Retina (tissue), 1 donor: ENCODE data around the gene COG2.
A peak's percentile ranks its signal among the peaks of the same experiment; 100 is the strongest.
"Not testable (repeated sequence)": the region's sequence is repeated elsewhere in the genome, so short reads cannot be mapped to it uniquely, and the experiment has no call there.

Experiments used
- DNase-seq: peaks from one replicate; pipeline ENCODE4 v3.0.0-alpha.2; 2016

COG2 gene

GRCh38 chr1:230629511-230629910 lies 12.8 kb upstream of the COG2 start:
- no peak for DNase-seq

GRCh38 chr1:230631477-230631876 lies 10.8 kb upstream of the COG2 start:
- DNase-seq: no peak

GRCh38 chr1:230632273-230632873 lies 9.9 kb upstream of the COG2 start:
- peak; percentile 43 for DNase-seq

GRCh38 chr1:230633469-230633868 lies 8.8 kb upstream of the COG2 start:
- DNase-seq: peak; percentile 45

- no peak for DNase-seq
Observed at GRCh38 chr1:230634384-230634783, 7.9 kb upstream of the COG2 start.

- no peak for DNase-seq
Observed at GRCh38 chr1:230636575-230637148, 5.6 kb upstream of the COG2 start.

GRCh38 chr1:230639714-230640209 lies 2.5 kb upstream of the COG2 start:
- no peak for DNase-seq

- DNase-seq: no peak
Observed at GRCh38 chr1:230641346-230641745, 935 bp upstream of the COG2 start.

- no peak for DNase-seq
Observed at GRCh38 chr1:230641900-230642262, 400 bp upstream of the COG2 start.

GRCh38 chr1:230643908-230644307 lies 1.6 kb downstream of the COG2 start:
- no peak for DNase-seq

- no peak for DNase-seq
Observed at GRCh38 chr1:230646710-230647302, 4.5 kb downstream of the COG2 start.

GRCh38 chr1:230647321-230647720 lies 5.0 kb downstream of the COG2 start:
- no peak for DNase-seq

- no peak for DNase-seq
Observed at GRCh38 chr1:230648114-230648513, 5.8 kb downstream of the COG2 start.

- DNase-seq: no peak
Observed at GRCh38 chr1:230650300-230650699, 8.0 kb downstream of the COG2 start.

- DNase-seq: no peak
Observed at GRCh38 chr1:230651235-230651634, 9.0 kb downstream of the COG2 start.

- DNase-seq: not testable (repeated sequence)
Observed at GRCh38 chr1:230656719-230657118, 14.4 kb downstream of the COG2 start.

GRCh38 chr1:230658103-230658502 lies 15.8 kb downstream of the COG2 start:
- not testable (repeated sequence) for DNase-seq

- no peak for DNase-seq
Observed at GRCh38 chr1:230658691-230659090, 16.4 kb downstream of the COG2 start.

GRCh38 chr1:230661976-230662375 lies 19.7 kb downstream of the COG2 start:
- no peak for DNase-seq

GRCh38 chr1:230668227-230668626 lies 25.9 kb downstream of the COG2 start:
- no peak for DNase-seq

- no peak for DNase-seq
Observed at GRCh38 chr1:230669543-230669942, 27.3 kb downstream of the COG2 start.

GRCh38 chr1:230674581-230674980 lies 32.3 kb downstream of the COG2 start:
- DNase-seq: no peak

- no peak for DNase-seq
Observed at GRCh38 chr1:230677200-230677599, 34.9 kb downstream of the COG2 start.

- DNase-seq: no peak
Observed at GRCh38 chr1:230679192-230679591, 36.9 kb downstream of the COG2 start.

GRCh38 chr1:230679825-230680224 lies 37.5 kb downstream of the COG2 start:
- no peak for DNase-seq
